Ovary (tissue), 3 donors: ENCODE measurements around the gene SPIC.

Source experiments
- POLR2A ChIP-seq: fragments of 450-650 bp; IDR thresholded peaks from one replicate; pipeline ENCODE4 v1.6.1; 2017; ENCODE audit warnings: antibody characterized with exemption, mild to moderate bottlenecking, moderate library complexity
- TF ChIP-seq, protein P1 (sequence below), 3 donors: fragments of 450-650 bp in 2 of 3; fragments of 200-600 bp in 1 of 3; IDR thresholded peaks; one replicate each; pipeline versions ENCODE4 v1.5.1 to v1.8.0; 2016 to 2022; ENCODE audit warnings: antibody characterized with exemption in 3 of 3, mild to moderate bottlenecking in 1 of 3
- donor health status: DM: no; HTN: no; CAD: no.

DNA sequence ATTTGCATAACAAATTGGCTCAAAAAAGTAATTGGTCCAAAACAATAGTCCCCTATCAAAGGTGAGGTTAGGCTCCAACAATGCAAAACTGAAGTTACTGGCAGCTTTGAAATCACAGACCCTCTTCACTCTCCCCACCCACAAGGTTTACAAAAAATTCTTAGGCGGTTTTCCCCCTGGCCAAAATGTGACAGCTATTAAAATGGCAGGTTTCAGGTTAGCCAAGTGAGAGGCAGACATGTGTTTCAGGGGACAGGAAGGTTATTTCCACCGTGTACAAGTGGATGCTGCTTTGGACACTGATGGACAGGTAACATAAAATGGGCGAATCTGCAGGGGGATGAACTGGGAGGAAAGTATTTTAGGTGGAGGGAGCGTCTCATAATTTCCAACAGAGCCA is 888 bp upstream of the SPIC start:
- TF ChIP-seq, protein P1, sequence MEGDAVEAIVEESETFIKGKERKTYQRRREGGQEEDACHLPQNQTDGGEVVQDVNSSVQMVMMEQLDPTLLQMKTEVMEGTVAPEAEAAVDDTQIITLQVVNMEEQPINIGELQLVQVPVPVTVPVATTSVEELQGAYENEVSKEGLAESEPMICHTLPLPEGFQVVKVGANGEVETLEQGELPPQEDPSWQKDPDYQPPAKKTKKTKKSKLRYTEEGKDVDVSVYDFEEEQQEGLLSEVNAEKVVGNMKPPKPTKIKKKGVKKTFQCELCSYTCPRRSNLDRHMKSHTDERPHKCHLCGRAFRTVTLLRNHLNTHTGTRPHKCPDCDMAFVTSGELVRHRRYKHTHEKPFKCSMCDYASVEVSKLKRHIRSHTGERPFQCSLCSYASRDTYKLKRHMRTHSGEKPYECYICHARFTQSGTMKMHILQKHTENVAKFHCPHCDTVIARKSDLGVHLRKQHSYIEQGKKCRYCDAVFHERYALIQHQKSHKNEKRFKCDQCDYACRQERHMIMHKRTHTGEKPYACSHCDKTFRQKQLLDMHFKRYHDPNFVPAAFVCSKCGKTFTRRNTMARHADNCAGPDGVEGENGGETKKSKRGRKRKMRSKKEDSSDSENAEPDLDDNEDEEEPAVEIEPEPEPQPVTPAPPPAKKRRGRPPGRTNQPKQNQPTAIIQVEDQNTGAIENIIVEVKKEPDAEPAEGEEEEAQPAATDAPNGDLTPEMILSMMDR (IDR thresholded peaks at IDR 0.05), result no peak
- no peak for TF ChIP-seq POLR2A
